Nephron progenitor cell (in vitro differentiated cells): ENCODE measurements around the gene DBNDD1.
A peak's percentile ranks its signal among the peaks of the same experiment; 100 is the strongest.
"Not testable (repeated sequence)": the region's sequence is repeated elsewhere in the genome, so short reads cannot be mapped to it uniquely, and the experiment has no call there.

Experiments used
- DNase-seq: peaks from one replicate; pipeline ENCODE4 v3.0.0; 2021
- H3K27ac Mint-ChIP-seq: 2 replicates; pipeline ENCODE4 v1.8.0; 2021; ENCODE audit warnings: mild to moderate bottlenecking, moderate library complexity, mixed read lengths
- H3K27me3 Mint-ChIP-seq: 2 replicates; pipeline ENCODE4 v1.8.0; 2021; ENCODE audit warnings: mild to moderate bottlenecking, low read depth, mixed read lengths; ENCODE audit not compliant: poor library complexity
- H3K36me3 Mint-ChIP-seq: 2 replicates; pipeline ENCODE4 v1.8.0; 2021; ENCODE audit warnings: low read depth, mixed read lengths
- H3K4me1 Mint-ChIP-seq: 2 replicates; pipeline ENCODE4 v1.8.0; 2021; ENCODE audit warnings: mixed read lengths
- H3K4me3 Mint-ChIP-seq: 2 replicates; pipeline ENCODE4 v1.8.0; 2021; ENCODE audit warnings: mild to moderate bottlenecking, moderate library complexity, mixed read lengths
- H3K9me3 Mint-ChIP-seq: 2 replicates; pipeline ENCODE4 v1.8.0; 2021; ENCODE audit warnings: mild to moderate bottlenecking, moderate library complexity, mixed read lengths
- CTCF ChIP-seq: fragments of 200-600 bp; sonication (generic); IDR thresholded peaks from 2 replicates; pipeline ENCODE4 v1.5.0; 2021; ENCODE audit warnings: antibody characterized with exemption

Gene DBNDD1

GRCh38 chr16:89973654-89974335, 45.5 kb downstream of the DBNDD1 start:
- Mint-ChIP-seq H3K9me3 (peaks cover 39% of the 10 kb centered on the region), H3K4me3 (peak overlapping the region; percentile 98), H3K36me3 (peaks cover 42% of the 10 kb centered on the region), H3K4me1 (peaks cover 13% of the 10 kb centered on the region), H3K27ac (no peak overlapping the region), H3K27me3 (no peaks in the 10 kb centered on the region)
- TF ChIP-seq CTCF = no peak
- DNase-seq = no peak

- Mint-ChIP-seq H3K36me3 (peaks cover 47% of the 10 kb centered on the region), H3K4me1 (peaks cover 13% of the 10 kb centered on the region), H3K9me3 (peaks cover 43% of the 10 kb centered on the region), H3K27ac (peak overlapping the region; percentile 99), H3K4me3 (peak overlapping the region; percentile 98), H3K27me3 (no peaks in the 10 kb centered on the region)
- no peak for TF ChIP-seq CTCF
- no peak for DNase-seq
Measured at GRCh38 chr16:89973235-89973634, 46.0 kb downstream of the DBNDD1 start.

GRCh38 chr16:89972244-89973234, 46.7 kb downstream of the DBNDD1 start:
- Mint-ChIP-seq H3K27me3 (no peaks in the 10 kb centered on the region), H3K36me3 (peaks cover 51% of the 10 kb centered on the region), H3K4me1 (peaks cover 17% of the 10 kb centered on the region), H3K27ac (peak overlapping the region; percentile 99), H3K4me3 (peak overlapping the region; percentile 98), H3K9me3 (peaks cover 43% of the 10 kb centered on the region)
- no peak for TF ChIP-seq CTCF
- DNase-seq = peak; percentile 90

DNA sequence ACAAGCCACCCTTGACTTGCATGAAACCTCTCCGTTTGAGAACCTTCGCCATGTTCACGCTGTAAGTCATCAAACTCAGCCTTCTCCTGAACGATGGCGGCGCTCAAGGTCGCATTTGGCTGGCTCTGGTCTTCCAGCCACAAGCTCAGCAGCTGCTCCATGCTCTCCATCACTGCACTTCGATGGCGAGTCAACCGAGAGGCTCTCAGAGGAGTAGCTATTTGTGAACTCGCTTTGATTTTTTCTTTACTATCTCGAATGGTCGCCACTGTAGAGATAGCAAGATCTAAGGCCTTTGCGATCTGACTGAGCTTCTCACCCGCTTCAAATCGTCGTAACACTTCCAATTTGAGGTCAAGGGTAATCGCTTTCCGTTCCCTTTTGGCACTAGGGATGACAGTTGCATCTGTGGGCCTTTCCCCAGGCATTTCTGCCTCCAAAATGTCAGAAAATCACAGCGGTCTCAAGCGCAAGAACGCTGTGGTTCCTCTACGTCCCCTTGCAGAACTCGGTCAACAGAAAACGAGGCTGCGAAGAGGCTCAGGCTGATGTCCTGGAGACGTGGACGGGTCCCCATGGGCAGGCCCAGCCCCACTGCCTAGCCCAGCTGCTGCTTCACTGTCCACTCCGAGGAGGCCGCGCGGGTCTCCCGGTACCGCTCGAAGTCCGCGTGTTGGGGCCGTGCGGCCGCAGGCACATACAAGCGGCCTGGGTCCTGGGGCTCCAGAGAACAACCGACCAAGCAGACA, 47.6 kb downstream of the DBNDD1 start:
- Mint-ChIP-seq H3K4me1 (peaks cover 26% of the 10 kb centered on the region), H3K27me3 (no peaks in the 10 kb centered on the region), H3K36me3 (peaks cover 51% of the 10 kb centered on the region), H3K27ac (no peak overlapping the region), H3K4me3 (peak overlapping the region; percentile 98), H3K9me3 (peaks cover 43% of the 10 kb centered on the region)
- DNase-seq = no peak
- TF ChIP-seq CTCF = no peak

DNA sequence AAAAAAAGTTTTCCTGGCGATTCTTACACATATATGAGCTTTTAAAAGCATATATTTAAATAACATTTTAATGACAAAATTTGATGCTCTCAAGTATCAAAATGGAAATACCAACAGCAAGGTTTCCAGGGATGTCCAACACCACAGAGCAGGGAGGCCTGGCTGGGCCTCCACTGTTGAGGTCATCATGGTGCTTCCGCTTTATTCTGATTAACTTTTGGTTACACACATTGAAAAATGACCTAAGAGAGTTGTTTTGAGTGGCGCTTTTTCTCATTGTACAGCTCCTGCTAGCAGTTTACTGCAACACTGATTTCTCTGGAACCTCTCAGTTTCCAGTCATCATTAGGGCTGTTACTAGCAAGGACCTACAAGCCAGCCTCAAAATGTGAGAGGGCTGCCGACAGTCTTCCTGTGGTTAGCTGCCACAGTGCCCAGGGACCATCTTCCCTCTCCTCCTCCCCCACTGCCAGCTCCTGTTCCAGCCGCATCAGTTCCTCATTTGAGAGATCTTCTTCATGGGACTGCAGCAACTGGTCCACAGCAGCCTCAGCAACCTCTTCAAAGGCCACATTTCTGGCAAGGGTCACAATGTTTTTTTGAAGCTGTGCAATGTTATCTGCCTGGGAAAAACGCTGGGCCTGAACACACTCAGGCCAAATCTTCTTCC, 49.4 kb downstream of the DBNDD1 start:
- no peak for TF ChIP-seq CTCF
- H3K27me3 Mint-ChIP-seq = no peaks in the 10 kb centered on the region
- H3K9me3 Mint-ChIP-seq = peaks cover 43% of the 10 kb centered on the region
- peaks cover 32% of the 10 kb centered on the region for H3K4me1 Mint-ChIP-seq
- peaks cover 51% of the 10 kb centered on the region for H3K36me3 Mint-ChIP-seq
- H3K4me3 Mint-ChIP-seq = no peak overlapping the region
- no peak overlapping the region for H3K27ac Mint-ChIP-seq
- DNase-seq = no peak

DNA sequence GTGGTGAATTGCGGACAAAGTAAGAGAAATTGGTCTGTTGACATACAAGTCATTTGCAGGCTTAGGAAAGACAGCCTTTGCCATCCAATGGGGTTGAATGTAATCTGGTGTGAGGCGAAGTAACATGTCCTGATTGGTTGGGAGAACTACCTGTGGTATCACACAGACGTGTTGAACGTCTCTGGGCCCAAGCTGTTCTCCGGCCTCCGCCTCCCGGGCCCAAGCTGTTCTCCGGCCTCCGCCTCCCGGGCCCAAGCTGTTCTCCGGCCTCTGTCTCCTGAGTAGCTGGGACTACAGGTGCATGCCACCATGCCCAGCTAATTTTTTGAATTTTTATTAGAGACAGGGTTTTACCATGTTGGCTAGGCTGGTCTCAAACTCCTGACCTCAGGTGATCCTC, 51.2 kb downstream of the DBNDD1 start:
- not testable (repeated sequence) for DNase-seq, H3K27ac Mint-ChIP-seq, H3K4me3 Mint-ChIP-seq, H3K27me3 Mint-ChIP-seq
- H3K36me3 Mint-ChIP-seq = peaks cover 42% of the 10 kb centered on the region
- peaks cover 43% of the 10 kb centered on the region for H3K9me3 Mint-ChIP-seq
- H3K4me1 Mint-ChIP-seq = peaks cover 19% of the 10 kb centered on the region

DNA sequence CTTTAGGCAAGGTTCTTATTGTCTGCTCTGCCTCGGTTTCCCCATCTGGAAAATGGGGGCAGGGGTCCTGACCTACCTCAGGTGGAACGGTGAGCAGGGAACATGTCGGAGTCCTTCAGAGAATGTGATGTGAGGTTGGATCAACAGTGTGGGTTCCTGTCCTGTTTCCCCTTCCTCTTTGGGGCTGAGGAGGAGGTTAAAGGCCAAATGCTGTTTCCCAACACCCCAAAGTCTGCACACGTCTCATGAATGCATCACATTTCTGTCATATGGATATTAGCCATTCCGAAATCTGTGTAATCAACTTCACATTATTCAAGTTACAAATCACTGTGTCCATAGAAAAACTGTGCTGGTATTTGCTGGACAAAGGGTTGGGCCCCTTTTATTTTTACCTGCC, 51.8 kb downstream of the DBNDD1 start:
- peaks cover 19% of the 10 kb centered on the region for H3K4me1 Mint-ChIP-seq
- H3K27me3 Mint-ChIP-seq, DNase-seq, H3K27ac Mint-ChIP-seq, H3K4me3 Mint-ChIP-seq: not testable (repeated sequence)
- peaks cover 42% of the 10 kb centered on the region for H3K36me3 Mint-ChIP-seq
- peaks cover 39% of the 10 kb centered on the region for H3K9me3 Mint-ChIP-seq
